ENCODE data around the gene SAAL1. TPM values are rescaled to one million over a fixed set of nuclear protein-coding genes. Genes with fewer than 3 reads are reported as not detected.

SAAL1 gene
- polyA plus RNA-seq, 1 donor (not counting 4 experiments of a cell fraction or from before 2014, with no cell fraction given), result 28.3 TPM

GRCh38 chr11:18108254-18108653, 2.4 kb upstream of the SAAL1 start:
- peaks cover 17% of the 10 kb centered on the region for H3K4me1 ChIP-seq (ENCODE audit: control insufficient read depth, extremely low read depth, insufficient read depth, low read length)
- FAIRE-seq (no peak), DNase-seq (ENCODE audit: low read depth, low spot score) (no peak)
- H3K4me3 ChIP-seq (ENCODE audit: control insufficient read depth in 2 of 3, extremely low read depth in 1 of 3, insufficient read depth in 2 of 3, low read depth in 1 of 3, low read length in 3 of 3), result no peak overlapping the region
- no peak overlapping the region for H3K9ac ChIP-seq (ENCODE audit: control insufficient read depth, extremely low read depth, insufficient read depth, low read length)
- H3K36me3 ChIP-seq (ENCODE audit: control insufficient read depth in 2 of 2, extremely low read depth in 1 of 2, insufficient read depth in 2 of 2, low read length in 2 of 2), result peaks cover 2 to 4% of the 10 kb centered on the region in 2 experiments
- H3K9me1 ChIP-seq (ENCODE audit: control insufficient read depth, extremely low read depth, insufficient read depth, low read length), result peaks cover 2% of the 10 kb centered on the region
- H2AFZ ChIP-seq (ENCODE audit: control insufficient read depth, low read length), result no peak overlapping the region
- no peaks in the 10 kb centered on the region for H3K9me3 ChIP-seq (ENCODE audit: control insufficient read depth, low read depth, low read length)
- H4K20me1 ChIP-seq (ENCODE audit: control insufficient read depth, extremely low read depth, insufficient read depth, low read length), result no peaks in the 10 kb centered on the region
- TF ChIP-seq EZH2 (IDR thresholded peaks at IDR 0.05; ENCODE audit: low read length) (no peak), CTCF (optimal IDR thresholded peaks at IDR 0.05 in 1 of 3, IDR thresholded peaks at IDR 0.05 in 1 of 3, conservative IDR thresholded peaks at IDR 0.05 in 1 of 3; ENCODE audit: extremely low read depth in 1 of 3, insufficient read depth in 2 of 3, low read length in 3 of 3) (no peak)
- no peak overlapping the region for H3K4me2 ChIP-seq (ENCODE audit: control insufficient read depth, extremely low read depth, insufficient read depth, low read depth, low read length)
- H3K79me2 ChIP-seq (ENCODE audit: control insufficient read depth, insufficient read depth, low read length), result peaks cover 18% of the 10 kb centered on the region
- H3K27ac ChIP-seq (ENCODE audit: control insufficient read depth, insufficient read depth, low read length), result no peak overlapping the region
- peaks cover 6% of the 10 kb centered on the region for H3K27me3 ChIP-seq (ENCODE audit: control insufficient read depth, extremely low read depth, insufficient read depth, low read length)
- dilution Hi-C loops (cut with MboI; ENCODE audit: extremely low pct_ligation_motif_present, low sequenced_read_pairs), result no loop called here

GRCh38 chr11:18106688-18107087, 806 bp upstream of the SAAL1 start:
- H3K9me1 ChIP-seq (ENCODE audit: control insufficient read depth, extremely low read depth, insufficient read depth, low read length), result peaks cover 2% of the 10 kb centered on the region
- no peaks in the 10 kb centered on the region for H3K9me3 ChIP-seq (ENCODE audit: control insufficient read depth, low read depth, low read length)
- TF ChIP-seq CTCF (optimal IDR thresholded peaks at IDR 0.05 in 1 of 3, IDR thresholded peaks at IDR 0.05 in 1 of 3, conservative IDR thresholded peaks at IDR 0.05 in 1 of 3; ENCODE audit: extremely low read depth in 1 of 3, insufficient read depth in 2 of 3, low read length in 3 of 3), result no peak
- TF ChIP-seq EZH2 (IDR thresholded peaks at IDR 0.05; ENCODE audit: low read length), result no peak
- FAIRE-seq (peak; percentile 66), DNase-seq (ENCODE audit: low read depth, low spot score) (peak; percentile 11)
- peaks cover 10 to 11% of the 10 kb centered on the region in 2 experiments for H3K36me3 ChIP-seq (ENCODE audit: control insufficient read depth in 2 of 2, extremely low read depth in 1 of 2, insufficient read depth in 2 of 2, low read length in 2 of 2)
- peak overlapping the region in 1 of 3 experiments; percentile 88 for H3K4me3 ChIP-seq (ENCODE audit: control insufficient read depth in 2 of 3, extremely low read depth in 1 of 3, insufficient read depth in 2 of 3, low read depth in 1 of 3, low read length in 3 of 3)
- H2AFZ ChIP-seq (ENCODE audit: control insufficient read depth, low read length), result no peak overlapping the region
- H3K4me1 ChIP-seq (ENCODE audit: control insufficient read depth, extremely low read depth, insufficient read depth, low read length), result peaks cover 17% of the 10 kb centered on the region
- peak overlapping the region; percentile 68 for H3K4me2 ChIP-seq (ENCODE audit: control insufficient read depth, extremely low read depth, insufficient read depth, low read depth, low read length)
- no peak overlapping the region for H3K9ac ChIP-seq (ENCODE audit: control insufficient read depth, extremely low read depth, insufficient read depth, low read length)
- dilution Hi-C loops (cut with MboI; ENCODE audit: extremely low pct_ligation_motif_present, low sequenced_read_pairs), result no loop called here
- peaks cover 20% of the 10 kb centered on the region for H3K79me2 ChIP-seq (ENCODE audit: control insufficient read depth, insufficient read depth, low read length)
- H3K27ac ChIP-seq (ENCODE audit: control insufficient read depth, insufficient read depth, low read length), result no peak overlapping the region
- no peaks in the 10 kb centered on the region for H3K27me3 ChIP-seq (ENCODE audit: control insufficient read depth, extremely low read depth, insufficient read depth, low read length)
- no peaks in the 10 kb centered on the region for H4K20me1 ChIP-seq (ENCODE audit: control insufficient read depth, extremely low read depth, insufficient read depth, low read length)

Data from keratinocyte (primary cell).